Stomach (tissue), 4 donors: Measurements from ENCODE around the gene FYN.

Source experiments
- EP300 ChIP-seq: sonication (generic); formaldehyde crosslinking; IDR thresholded peaks from one replicate; pipeline ENCODE4 v1.6.1; 2017; ENCODE audit warnings: antibody characterized with exemption
- POLR2A ChIP-seq, 4 donors: fragments of 450-650 bp; IDR thresholded peaks; one replicate each; pipeline ENCODE4 v1.6.1; 2016; ENCODE audit warnings: antibody characterized with exemption in 4 of 4, control low read depth in 2 of 4, mild to moderate bottlenecking in 1 of 4, moderate library complexity in 1 of 4
- TF ChIP-seq, protein P1 (sequence below), 7 experiments: fragments of 450-650 bp in 4 of 7; fragments of 200-600 bp in 3 of 7; sonication (generic) in 3 of 7; IDR thresholded peaks; one replicate each; pipeline ENCODE4 v1.5.1; 2016 to 2019; ENCODE audit warnings: antibody characterized with exemption in 7 of 7, control low read depth in 2 of 7, mild to moderate bottlenecking in 1 of 7

- TF ChIP-seq, protein P1, sequence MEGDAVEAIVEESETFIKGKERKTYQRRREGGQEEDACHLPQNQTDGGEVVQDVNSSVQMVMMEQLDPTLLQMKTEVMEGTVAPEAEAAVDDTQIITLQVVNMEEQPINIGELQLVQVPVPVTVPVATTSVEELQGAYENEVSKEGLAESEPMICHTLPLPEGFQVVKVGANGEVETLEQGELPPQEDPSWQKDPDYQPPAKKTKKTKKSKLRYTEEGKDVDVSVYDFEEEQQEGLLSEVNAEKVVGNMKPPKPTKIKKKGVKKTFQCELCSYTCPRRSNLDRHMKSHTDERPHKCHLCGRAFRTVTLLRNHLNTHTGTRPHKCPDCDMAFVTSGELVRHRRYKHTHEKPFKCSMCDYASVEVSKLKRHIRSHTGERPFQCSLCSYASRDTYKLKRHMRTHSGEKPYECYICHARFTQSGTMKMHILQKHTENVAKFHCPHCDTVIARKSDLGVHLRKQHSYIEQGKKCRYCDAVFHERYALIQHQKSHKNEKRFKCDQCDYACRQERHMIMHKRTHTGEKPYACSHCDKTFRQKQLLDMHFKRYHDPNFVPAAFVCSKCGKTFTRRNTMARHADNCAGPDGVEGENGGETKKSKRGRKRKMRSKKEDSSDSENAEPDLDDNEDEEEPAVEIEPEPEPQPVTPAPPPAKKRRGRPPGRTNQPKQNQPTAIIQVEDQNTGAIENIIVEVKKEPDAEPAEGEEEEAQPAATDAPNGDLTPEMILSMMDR (IDR thresholded peaks at IDR 0.05), result no peak
- TF ChIP-seq POLR2A (IDR thresholded peaks at IDR 0.05) (no peak), EP300 (no peak)
Observed at GRCh38 chr6:111806165-111806547, 67.1 kb downstream of the FYN start.
